Stimulated activated CD8-positive, alpha-beta memory T cell treated with anti-CD3 and anti-CD28 coated beads, Interleukin-7, amount 100 ng/mL, for 48 hours (primary cell): ENCODE data around the gene DPH1.

Source experiments
- DNase-seq, 2 donors: peaks; one replicate each; pipeline ENCODE4 v3.0.0-alpha.2; 2020; ENCODE audit warnings: low read depth in 1 of 2; ENCODE audit errors: extremely low read depth in 1 of 2

The DPH1 gene

GRCh38 chr17:2048805-2049204 is 18.9 kb downstream of the DPH1 start:
- DNase-seq, result no peak

- DNase-seq, result peak; percentile 77 to 79
These were observed 19.7 kb downstream of the DPH1 start for GRCh38 chr17:2049333-2050299.

GRCh38 chr17:2050300-2051060 is 20.5 kb downstream of the DPH1 start:
- DNase-seq, result no peak

GRCh38 chr17:2051061-2051932 is 21.3 kb downstream of the DPH1 start:
- DNase-seq, result no peak

GRCh38 chr17:2051933-2052559 is 22.1 kb downstream of the DPH1 start:
- no peak for DNase-seq

- DNase-seq, result peak; percentile 71 to 76
These were observed 23.7 kb downstream of the DPH1 start for GRCh38 chr17:2053380-2054261.

- DNase-seq, result no peak
These were observed 24.2 kb downstream of the DPH1 start for GRCh38 chr17:2054262-2054511.

- peak; percentile 15 to 44 for DNase-seq
These were observed 24.7 kb downstream of the DPH1 start, which contains the start of gene HIC1 for GRCh38 chr17:2054512-2055291. TSS of gene HIC1 (plus strand) at chr17:2055103. CDS start at chr17:2056691, 1,588 bp downstream.

- DNase-seq, result no peak
These were observed 25.6 kb downstream of the DPH1 start for GRCh38 chr17:2055292-2056205.

GRCh38 chr17:2056206-2057174 is 26.5 kb downstream of the DPH1 start:
- no peak for DNase-seq

- no peak for DNase-seq
These were observed 27.3 kb downstream of the DPH1 start for GRCh38 chr17:2057175-2057759.

GRCh38 chr17:2057760-2058585 is 28.0 kb downstream of the DPH1 start:
- no peak for DNase-seq

GRCh38 chr17:2058586-2059546 is 28.9 kb downstream of the DPH1 start:
- peak in 1 of 2 donors; percentile 46 for DNase-seq
